ENCODE results near the gene UBD. TPM values are rescaled to one million over a fixed set of nuclear protein-coding genes. Genes with fewer than 3 reads are reported as not detected.

UBD gene
- total and polyA plus RNA-seq, 2 donors: 155 to 158 TPM

DNA sequence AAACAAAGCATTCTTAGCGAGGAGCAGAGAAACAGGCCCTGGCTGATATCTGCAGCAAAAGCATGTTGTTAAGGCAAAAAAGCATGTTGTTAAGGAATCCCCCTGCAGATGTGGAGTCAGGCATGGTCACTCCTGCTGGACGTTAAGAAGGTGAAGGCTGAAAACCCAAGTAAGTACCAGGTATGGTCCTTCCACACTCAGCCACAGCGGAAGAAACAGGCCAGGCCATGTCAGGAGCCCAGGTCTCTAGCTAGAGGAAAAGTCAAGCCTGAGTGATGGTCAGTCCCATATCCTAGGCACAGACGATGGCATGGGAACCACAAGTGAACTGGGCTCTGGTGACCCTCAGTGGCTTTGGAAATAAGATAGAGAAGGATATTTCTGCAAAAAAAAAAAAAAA, 39.3 kb downstream of the UBD start:
- 88% methylated on average over 4 of the region's 4 CpGs for WGBS
- Histone ChIP-seq H3K9me3 (ENCODE audit: control insufficient read depth in 2 of 2, insufficient read depth in 1 of 2, low read length in 1 of 2) (no peaks in the 10 kb centered on the region), H3K36me3 (ENCODE audit: control insufficient read depth in 2 of 2, insufficient read depth in 2 of 2, low read length in 1 of 2) (no peaks in the 10 kb centered on the region), H3K27me3 (ENCODE audit: control insufficient read depth in 2 of 2, insufficient read depth in 1 of 2, low read length in 1 of 2) (no peaks in the 10 kb centered on the region), H3K4me1 (ENCODE audit: control insufficient read depth in 2 of 2, insufficient read depth in 2 of 2, low read length in 2 of 2) (no peaks in the 10 kb centered on the region), H3K27ac (ENCODE audit: low read depth in 1 of 2, low read length in 1 of 2) (no peak overlapping the region), H3K4me3 (ENCODE audit: low read length in 2 of 2) (no peak overlapping the region)
- no peak for DNase-seq (ENCODE audit: low read depth in 6 of 9, low spot score in 9 of 9)

DNA sequence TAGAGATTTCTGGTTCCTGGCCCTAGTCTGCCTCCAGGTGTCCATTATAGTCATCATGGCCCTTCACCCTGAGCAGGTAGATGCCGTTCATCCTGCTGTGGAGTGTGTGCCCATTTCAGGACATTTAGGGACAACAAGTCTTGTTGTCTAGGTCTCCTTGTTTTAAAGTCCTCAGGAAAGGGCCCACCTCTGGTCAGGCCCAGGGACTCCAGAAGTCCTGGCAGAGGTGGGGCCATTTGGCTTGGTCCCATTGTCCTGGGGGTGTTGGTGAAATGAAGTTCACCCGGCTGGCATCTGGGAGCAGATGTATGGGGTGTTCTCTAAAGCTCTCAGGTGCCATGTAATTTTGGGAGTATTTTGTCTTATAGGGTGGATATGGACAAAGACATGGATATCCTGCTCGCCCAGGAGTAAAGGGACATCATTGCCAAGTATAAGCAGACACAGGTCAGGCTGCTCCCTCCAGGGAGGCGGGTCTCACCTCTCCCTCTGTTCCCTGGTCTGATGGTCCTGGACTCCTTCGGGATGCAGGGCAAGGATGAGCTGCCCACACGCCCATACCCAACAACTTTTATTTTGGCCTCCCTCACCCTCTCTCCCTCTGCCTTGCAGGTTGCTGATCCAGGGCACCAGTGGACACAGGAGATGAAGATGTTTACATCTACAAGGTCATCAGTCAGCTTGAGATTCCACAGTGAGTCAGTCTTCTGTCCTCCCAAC, 40.1 kb downstream of the UBD start:
- H3K9me3 ChIP-seq (ENCODE audit: control insufficient read depth in 2 of 2, insufficient read depth in 1 of 2, low read length in 1 of 2): no peaks in the 10 kb centered on the region
- no peak for DNase-seq (ENCODE audit: low read depth in 6 of 9, low spot score in 9 of 9)
- no peaks in the 10 kb centered on the region for H3K36me3 ChIP-seq (ENCODE audit: control insufficient read depth in 2 of 2, insufficient read depth in 2 of 2, low read length in 1 of 2)

DNA sequence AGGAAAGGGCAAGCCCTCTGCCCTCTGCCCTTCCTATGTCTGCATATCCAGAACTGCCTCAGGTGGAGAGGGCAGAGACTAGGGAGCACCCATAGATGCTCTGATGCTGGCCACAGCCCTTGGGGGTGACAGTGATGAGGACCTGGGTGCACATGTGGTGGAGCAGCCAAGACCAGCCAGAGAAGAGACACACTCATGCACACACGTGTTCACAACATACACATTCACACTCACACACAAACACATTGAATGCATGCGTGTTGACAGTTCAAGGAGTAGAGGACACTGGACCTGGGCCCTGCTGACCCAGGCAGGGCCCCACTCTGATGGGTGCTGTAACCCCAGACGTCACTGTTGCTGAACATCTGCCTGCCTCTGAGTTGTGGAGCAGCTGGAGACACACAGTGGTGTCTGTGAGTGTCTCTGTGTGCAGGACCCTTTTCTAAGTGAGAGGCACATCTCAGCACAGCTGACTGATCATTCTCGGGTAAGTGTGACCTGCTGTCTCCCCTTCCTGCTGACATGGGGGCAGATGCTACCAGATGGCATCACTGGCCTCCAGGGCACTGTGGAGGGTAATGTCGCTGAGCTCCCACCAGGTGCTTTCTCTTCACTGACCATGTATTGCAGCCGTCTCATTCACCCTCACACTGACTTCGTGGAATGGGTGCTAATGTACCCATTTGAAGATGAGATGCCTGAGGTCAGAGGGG, 41.6 kb downstream of the UBD start:
- Histone ChIP-seq H3K4me3 (ENCODE audit: low read length in 2 of 2) (no peak overlapping the region), H3K9me3 (ENCODE audit: control insufficient read depth in 2 of 2, insufficient read depth in 1 of 2, low read length in 1 of 2) (no peaks in the 10 kb centered on the region), H3K27me3 (ENCODE audit: control insufficient read depth in 2 of 2, insufficient read depth in 1 of 2, low read length in 1 of 2) (no peaks in the 10 kb centered on the region), H3K4me1 (ENCODE audit: control insufficient read depth in 2 of 2, insufficient read depth in 2 of 2, low read length in 2 of 2) (no peaks in the 10 kb centered on the region), H3K27ac (ENCODE audit: low read depth in 1 of 2, low read length in 1 of 2) (no peak overlapping the region), H3K36me3 (ENCODE audit: control insufficient read depth in 2 of 2, insufficient read depth in 2 of 2, low read length in 1 of 2) (no peaks in the 10 kb centered on the region)
- DNase-seq (ENCODE audit: low read depth in 6 of 9, low spot score in 9 of 9): no peak
- WGBS: 95% methylated on average over 7 of the region's 7 CpGs

More for the DNA sequence above, 40.1 kb downstream of the UBD start:
- 94% methylated on average over 6 of the region's 6 CpGs for WGBS
- no peak overlapping the region for H3K4me3 ChIP-seq (ENCODE audit: low read length in 2 of 2)
- no peak overlapping the region for H3K27ac ChIP-seq (ENCODE audit: low read depth in 1 of 2, low read length in 1 of 2)
- H3K4me1 ChIP-seq (ENCODE audit: control insufficient read depth in 2 of 2, insufficient read depth in 2 of 2, low read length in 2 of 2): no peaks in the 10 kb centered on the region
- no peaks in the 10 kb centered on the region for H3K27me3 ChIP-seq (ENCODE audit: control insufficient read depth in 2 of 2, insufficient read depth in 1 of 2, low read length in 1 of 2)

DNA sequence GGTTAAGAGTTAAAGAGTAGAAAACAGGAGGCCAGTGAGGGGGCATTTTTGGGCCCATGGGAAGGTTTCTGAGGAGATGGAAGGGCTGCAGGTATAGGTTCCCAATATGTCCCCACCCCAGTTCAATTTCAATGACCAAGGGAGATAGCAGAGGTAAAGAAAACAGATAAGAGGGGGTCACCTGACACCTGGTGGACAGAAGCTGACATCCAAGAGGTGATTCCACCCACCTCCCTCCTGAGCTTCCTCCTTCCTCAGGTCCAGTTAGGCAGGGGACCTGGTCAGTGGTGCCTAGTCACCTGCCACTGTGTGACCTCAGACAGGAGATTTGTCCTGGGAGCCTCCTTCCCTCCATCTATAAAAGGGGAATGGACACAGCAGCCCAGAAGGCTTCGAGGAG, 42.3 kb downstream of the UBD start:
- Histone ChIP-seq H3K4me3 (ENCODE audit: low read length in 2 of 2) (no peak overlapping the region), H3K9me3 (ENCODE audit: control insufficient read depth in 2 of 2, insufficient read depth in 1 of 2, low read length in 1 of 2) (no peaks in the 10 kb centered on the region), H3K4me1 (ENCODE audit: control insufficient read depth in 2 of 2, insufficient read depth in 2 of 2, low read length in 2 of 2) (no peaks in the 10 kb centered on the region), H3K27ac (ENCODE audit: low read depth in 1 of 2, low read length in 1 of 2) (no peak overlapping the region), H3K27me3 (ENCODE audit: control insufficient read depth in 2 of 2, insufficient read depth in 1 of 2, low read length in 1 of 2) (no peaks in the 10 kb centered on the region), H3K36me3 (ENCODE audit: control insufficient read depth in 2 of 2, insufficient read depth in 2 of 2, low read length in 1 of 2) (no peaks in the 10 kb centered on the region)
- 97% methylated on average over 1 of the region's 1 CpG for WGBS
- DNase-seq (ENCODE audit: low read depth in 6 of 9, low spot score in 9 of 9): no peak

DNA sequence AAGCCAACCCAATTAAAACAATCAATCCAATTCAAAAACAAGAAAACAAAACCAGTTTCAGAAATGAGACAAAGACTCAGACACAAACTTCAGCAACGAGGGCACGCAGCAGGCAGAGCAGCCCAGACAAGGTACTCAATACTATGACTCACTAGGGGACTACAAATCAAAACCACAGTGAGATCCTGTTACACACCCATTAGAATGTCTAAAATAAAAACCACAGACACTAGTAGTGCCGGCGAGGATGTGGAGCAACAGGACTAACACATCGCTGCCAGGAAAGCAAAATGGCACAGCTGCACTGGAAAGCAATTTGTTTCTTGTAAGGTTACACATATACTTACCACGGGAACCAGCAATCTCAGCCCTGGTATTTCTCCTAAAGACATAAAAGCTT, 43.4 kb downstream of the UBD start:
- Histone ChIP-seq H3K9me3 (ENCODE audit: control insufficient read depth in 2 of 2, insufficient read depth in 1 of 2, low read length in 1 of 2) (no peaks in the 10 kb centered on the region), H3K4me1 (ENCODE audit: control insufficient read depth in 2 of 2, insufficient read depth in 2 of 2, low read length in 2 of 2) (no peaks in the 10 kb centered on the region), H3K27me3 (ENCODE audit: control insufficient read depth in 2 of 2, insufficient read depth in 1 of 2, low read length in 1 of 2) (no peaks in the 10 kb centered on the region), H3K27ac (ENCODE audit: low read depth in 1 of 2, low read length in 1 of 2) (no peak overlapping the region), H3K4me3 (ENCODE audit: low read length in 2 of 2) (no peak overlapping the region), H3K36me3 (ENCODE audit: control insufficient read depth in 2 of 2, insufficient read depth in 2 of 2, low read length in 1 of 2) (no peaks in the 10 kb centered on the region)
- DNase-seq (ENCODE audit: low read depth in 6 of 9, low spot score in 9 of 9): peak in 1 of 9 donors; percentile 10
- 15% methylated on average over 6 of the region's 6 CpGs for whole genome bisulfite sequencing

DNA sequence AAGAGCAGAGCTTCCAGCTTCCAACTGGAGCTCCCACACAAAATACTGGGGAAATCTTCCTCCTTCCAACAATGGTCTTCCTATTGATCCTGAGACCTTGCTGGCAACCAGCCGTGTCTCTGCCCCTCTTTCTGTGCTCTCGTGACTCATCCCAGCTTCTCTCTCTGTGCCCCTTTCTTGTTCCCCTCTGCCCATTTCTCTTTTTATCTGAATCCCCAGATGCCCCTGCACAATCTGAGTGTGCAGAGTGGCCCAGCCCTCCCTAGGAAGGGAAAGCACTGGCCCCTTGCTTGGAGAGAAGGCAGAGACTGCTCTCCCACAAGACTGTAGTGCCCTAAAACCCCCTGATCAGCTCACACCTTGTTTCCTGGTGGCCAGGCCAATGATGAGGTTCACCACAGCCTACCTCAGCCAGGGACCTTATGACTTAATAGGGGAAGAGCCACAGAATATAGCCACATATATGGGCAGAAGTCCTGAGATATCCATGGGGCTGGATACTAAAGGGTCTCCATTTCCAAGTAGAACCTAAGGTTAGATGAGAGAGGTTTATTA, 48.7 kb downstream of the UBD start:
- 97% methylated on average over 2 of the region's 2 CpGs for WGBS
- Histone ChIP-seq H3K27me3 (ENCODE audit: control insufficient read depth in 2 of 2, insufficient read depth in 1 of 2, low read length in 1 of 2) (no peaks in the 10 kb centered on the region), H3K9me3 (ENCODE audit: control insufficient read depth in 2 of 2, insufficient read depth in 1 of 2, low read length in 1 of 2) (no peaks in the 10 kb centered on the region), H3K36me3 (ENCODE audit: control insufficient read depth in 2 of 2, insufficient read depth in 2 of 2, low read length in 1 of 2) (no peaks in the 10 kb centered on the region), H3K27ac (ENCODE audit: low read depth in 1 of 2, low read length in 1 of 2) (no peak overlapping the region), H3K4me1 (ENCODE audit: control insufficient read depth in 2 of 2, insufficient read depth in 2 of 2, low read length in 2 of 2) (no peaks in the 10 kb centered on the region), H3K4me3 (ENCODE audit: low read length in 2 of 2) (no peak overlapping the region)
- DNase-seq (ENCODE audit: low read depth in 6 of 9, low spot score in 9 of 9): no peak

DNA sequence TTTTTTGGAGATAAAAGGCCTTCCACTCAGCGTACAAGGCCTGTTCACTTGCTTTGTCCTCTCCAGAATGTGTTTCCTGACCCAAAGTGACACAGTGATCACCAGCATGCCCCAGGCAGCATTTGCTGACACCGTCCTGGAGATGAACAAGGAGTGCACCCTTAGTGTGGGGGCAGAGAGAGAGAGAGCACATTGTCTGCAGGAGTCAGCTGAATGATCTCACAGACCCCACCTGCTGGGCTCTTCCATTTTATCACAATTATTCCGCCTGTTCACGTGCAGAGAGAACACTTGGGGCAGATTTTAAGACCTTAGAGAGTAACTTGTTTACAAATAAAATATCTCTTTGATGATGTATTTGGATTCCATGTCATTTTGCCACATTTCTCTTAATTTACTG, 49.3 kb downstream of the UBD start:
- no peak for DNase-seq (ENCODE audit: low read depth in 6 of 9, low spot score in 9 of 9)
- Histone ChIP-seq H3K4me1 (ENCODE audit: control insufficient read depth in 2 of 2, insufficient read depth in 2 of 2, low read length in 2 of 2) (no peaks in the 10 kb centered on the region), H3K9me3 (ENCODE audit: control insufficient read depth in 2 of 2, insufficient read depth in 1 of 2, low read length in 1 of 2) (no peaks in the 10 kb centered on the region), H3K27me3 (ENCODE audit: control insufficient read depth in 2 of 2, insufficient read depth in 1 of 2, low read length in 1 of 2) (no peaks in the 10 kb centered on the region), H3K36me3 (ENCODE audit: control insufficient read depth in 2 of 2, insufficient read depth in 2 of 2, low read length in 1 of 2) (no peaks in the 10 kb centered on the region), H3K4me3 (ENCODE audit: low read length in 2 of 2) (no peak overlapping the region), H3K27ac (ENCODE audit: low read depth in 1 of 2, low read length in 1 of 2) (no peak overlapping the region)
- 70% methylated on average over 4 of the region's 4 CpGs for WGBS

DNA sequence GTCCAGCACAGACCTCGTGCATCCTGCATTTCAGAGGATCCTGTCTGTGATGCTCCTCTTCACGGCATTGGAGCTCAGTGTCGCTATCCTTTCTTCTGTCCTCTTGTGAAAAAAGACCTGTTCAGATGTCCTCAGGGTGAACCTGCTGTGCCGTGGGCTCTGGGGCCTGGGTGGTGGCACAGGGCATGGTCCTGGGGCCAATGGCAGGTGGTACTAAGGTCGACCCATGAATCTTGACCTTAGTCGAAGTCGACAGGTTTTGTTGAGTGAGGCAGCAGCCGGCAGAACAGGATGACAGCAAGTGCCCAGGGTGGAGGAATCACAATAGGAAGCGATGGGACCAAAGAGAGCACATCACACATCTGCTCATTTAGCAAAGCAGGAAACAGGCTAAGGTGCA, 49.8 kb downstream of the UBD start:
- Histone ChIP-seq H3K4me3 (ENCODE audit: low read length in 2 of 2) (no peak overlapping the region), H3K27ac (ENCODE audit: low read depth in 1 of 2, low read length in 1 of 2) (no peak overlapping the region), H3K9me3 (ENCODE audit: control insufficient read depth in 2 of 2, insufficient read depth in 1 of 2, low read length in 1 of 2) (no peaks in the 10 kb centered on the region), H3K27me3 (ENCODE audit: control insufficient read depth in 2 of 2, insufficient read depth in 1 of 2, low read length in 1 of 2) (no peaks in the 10 kb centered on the region), H3K4me1 (ENCODE audit: control insufficient read depth in 2 of 2, insufficient read depth in 2 of 2, low read length in 2 of 2) (no peaks in the 10 kb centered on the region), H3K36me3 (ENCODE audit: control insufficient read depth in 2 of 2, insufficient read depth in 2 of 2, low read length in 1 of 2) (no peaks in the 10 kb centered on the region)
- DNase-seq (ENCODE audit: low read depth in 6 of 9, low spot score in 9 of 9): no peak
- 87% methylated on average over 9 of the region's 9 CpGs for WGBS

DNA sequence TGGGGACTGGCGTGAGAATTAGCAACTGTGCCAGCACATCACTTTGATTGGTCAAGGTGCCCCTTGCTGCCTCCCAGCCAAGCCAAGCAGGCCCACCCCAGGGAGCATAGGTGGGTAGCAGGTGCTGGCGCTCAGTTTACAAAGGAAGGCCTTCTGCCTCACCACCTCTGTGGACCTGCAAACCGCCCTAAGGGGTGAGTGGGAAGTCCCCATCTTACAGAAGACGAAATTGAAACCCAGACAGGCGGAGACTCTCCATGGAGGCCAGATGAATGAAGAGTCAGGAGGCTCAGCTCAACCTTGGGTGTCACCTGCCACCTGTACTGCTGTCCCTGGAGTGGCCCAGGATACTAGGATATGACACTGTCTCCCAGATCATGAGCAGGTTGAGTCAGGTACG, 50.3 kb downstream of the UBD start:
- no peak for DNase-seq (ENCODE audit: low read depth in 6 of 9, low spot score in 9 of 9)
- Histone ChIP-seq H3K4me1 (ENCODE audit: control insufficient read depth in 2 of 2, insufficient read depth in 2 of 2, low read length in 2 of 2) (no peaks in the 10 kb centered on the region), H3K27me3 (ENCODE audit: control insufficient read depth in 2 of 2, insufficient read depth in 1 of 2, low read length in 1 of 2) (no peaks in the 10 kb centered on the region), H3K9me3 (ENCODE audit: control insufficient read depth in 2 of 2, insufficient read depth in 1 of 2, low read length in 1 of 2) (no peaks in the 10 kb centered on the region), H3K27ac (ENCODE audit: low read depth in 1 of 2, low read length in 1 of 2) (no peak overlapping the region), H3K4me3 (ENCODE audit: low read length in 2 of 2) (no peak overlapping the region), H3K36me3 (ENCODE audit: control insufficient read depth in 2 of 2, insufficient read depth in 2 of 2, low read length in 1 of 2) (no peaks in the 10 kb centered on the region)
- WGBS: 88% methylated on average over 6 of the region's 6 CpGs
